T-helper 1 cell (primary cell): ENCODE data around the gene UGT1A4.
"Not testable (repeated sequence)": the region's sequence is repeated elsewhere in the genome, so short reads cannot be mapped to it uniquely, and the experiment has no call there.

Experiments used
- DNase-seq, 5 donors: peaks; one replicate each; pipeline ENCODE4 v3.0.0-alpha.2; 2012 to 2020

The UGT1A4 gene

DNA sequence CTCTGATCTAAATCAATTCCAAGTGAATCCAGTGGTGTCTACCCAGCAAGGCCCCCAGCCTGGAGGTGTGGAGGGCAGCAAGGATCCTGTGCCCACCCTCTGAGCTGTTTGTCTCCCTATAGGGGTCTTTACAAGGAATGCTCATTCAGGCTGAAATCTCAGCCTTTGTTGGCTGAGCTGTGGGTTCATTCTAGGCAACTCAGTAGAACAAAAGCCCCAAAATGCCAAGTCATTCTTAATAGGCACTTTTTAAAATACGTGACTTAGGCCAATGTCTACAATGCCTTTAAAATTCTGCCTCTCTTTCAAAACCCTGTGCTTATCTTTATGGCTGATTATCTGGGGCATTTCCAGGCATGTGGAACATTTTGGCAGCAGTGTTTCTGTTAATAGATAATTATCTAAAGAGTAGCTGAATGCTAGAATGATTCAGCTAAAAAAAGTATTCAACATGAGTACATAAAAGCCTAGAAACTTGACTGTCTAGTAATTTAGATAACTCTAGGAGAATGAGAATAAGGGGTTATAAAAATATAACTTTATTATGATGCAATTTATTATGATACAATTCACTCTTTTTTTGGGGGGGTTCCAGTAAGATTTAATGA, 18.4 kb upstream of the UGT1A4 start:
- no peak for DNase-seq

DNA sequence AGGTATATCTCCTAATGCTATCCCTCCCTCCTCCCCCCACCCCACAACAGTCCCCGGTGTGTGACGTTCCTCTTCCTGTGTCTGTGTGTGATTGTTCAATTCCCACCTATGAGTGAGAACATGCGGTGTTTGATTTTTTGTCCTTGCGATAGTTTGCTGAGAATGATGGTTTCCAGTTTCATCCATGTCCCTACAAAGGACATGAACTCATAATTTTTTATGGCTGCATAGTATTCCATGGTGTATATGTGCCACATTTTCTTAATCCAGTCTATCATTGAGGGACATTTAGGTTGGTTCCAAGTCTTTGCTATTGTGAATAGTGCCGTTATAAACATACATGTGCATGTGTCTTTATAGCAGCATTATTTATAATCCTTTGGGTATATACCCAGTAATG, 17.7 kb upstream of the UGT1A4 start:
- DNase-seq = not testable (repeated sequence)

DNA sequence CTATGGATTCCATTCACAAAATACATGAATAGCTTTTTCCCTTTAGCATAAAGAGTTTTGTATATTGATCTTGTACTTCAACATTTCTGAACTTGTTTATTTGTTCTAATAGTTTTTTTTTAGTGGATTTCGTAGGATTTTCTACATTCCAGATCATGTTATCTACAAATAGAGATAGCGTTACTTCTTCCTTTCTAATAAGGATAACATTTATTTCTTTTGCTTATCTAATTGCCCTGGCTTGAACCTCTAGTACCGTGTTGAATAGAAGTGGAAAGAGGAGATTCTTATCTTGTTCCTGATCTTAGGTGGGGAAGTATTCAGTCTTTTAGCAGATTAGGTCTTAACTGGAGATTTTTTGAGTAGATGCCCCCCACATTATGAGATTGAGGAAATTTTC, 16.3 kb upstream of the UGT1A4 start:
- no peak for DNase-seq

DNA sequence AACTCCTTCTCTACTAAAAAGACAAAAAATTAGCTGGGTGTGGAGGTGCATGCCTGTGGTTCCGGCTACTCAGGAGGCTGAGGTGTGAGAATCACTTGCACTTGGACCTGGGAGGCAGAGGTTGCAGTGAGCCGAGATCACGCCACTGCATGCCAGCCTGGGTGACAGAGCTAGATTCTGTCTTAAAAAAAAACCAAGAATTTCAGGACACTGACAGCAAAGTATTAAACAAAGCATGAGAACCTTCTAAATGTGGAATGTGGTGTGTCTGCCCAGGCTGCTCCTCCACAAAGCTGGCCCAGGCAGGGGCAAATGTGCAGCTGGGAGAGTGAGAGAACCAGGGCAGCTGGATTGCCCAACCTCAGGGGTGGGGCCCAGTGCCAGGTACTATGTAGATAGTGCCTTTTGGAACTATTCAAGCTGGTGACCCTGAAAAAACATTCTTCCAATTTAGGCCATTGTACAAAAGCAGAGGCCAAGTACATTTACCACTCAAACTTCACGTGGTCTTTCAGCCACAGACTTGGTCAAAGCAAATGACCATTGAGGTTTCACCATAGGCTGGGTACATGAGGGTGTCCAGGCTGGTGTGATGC, 12.5 kb upstream of the UGT1A4 start:
- no peak for DNase-seq

DNA sequence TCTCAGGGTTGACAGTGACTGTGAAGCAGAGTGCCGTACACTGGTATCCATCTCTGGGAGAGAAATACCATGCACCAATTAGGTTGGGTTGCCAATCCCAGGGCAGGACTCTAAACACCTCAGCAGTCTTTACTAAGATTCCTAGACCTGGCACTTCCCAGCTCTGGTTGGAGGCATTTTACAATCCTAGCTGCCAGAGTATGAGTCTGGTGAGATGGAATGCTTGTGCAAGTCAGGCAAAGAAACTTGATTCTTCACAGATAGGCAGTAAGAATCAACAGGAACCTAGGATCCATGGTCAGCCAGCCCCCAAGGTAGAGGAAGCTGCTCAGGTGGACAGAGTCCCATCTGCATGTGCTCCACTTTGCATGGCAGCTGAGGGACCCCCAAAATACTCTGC, 11.8 kb upstream of the UGT1A4 start:
- no peak for DNase-seq

DNA sequence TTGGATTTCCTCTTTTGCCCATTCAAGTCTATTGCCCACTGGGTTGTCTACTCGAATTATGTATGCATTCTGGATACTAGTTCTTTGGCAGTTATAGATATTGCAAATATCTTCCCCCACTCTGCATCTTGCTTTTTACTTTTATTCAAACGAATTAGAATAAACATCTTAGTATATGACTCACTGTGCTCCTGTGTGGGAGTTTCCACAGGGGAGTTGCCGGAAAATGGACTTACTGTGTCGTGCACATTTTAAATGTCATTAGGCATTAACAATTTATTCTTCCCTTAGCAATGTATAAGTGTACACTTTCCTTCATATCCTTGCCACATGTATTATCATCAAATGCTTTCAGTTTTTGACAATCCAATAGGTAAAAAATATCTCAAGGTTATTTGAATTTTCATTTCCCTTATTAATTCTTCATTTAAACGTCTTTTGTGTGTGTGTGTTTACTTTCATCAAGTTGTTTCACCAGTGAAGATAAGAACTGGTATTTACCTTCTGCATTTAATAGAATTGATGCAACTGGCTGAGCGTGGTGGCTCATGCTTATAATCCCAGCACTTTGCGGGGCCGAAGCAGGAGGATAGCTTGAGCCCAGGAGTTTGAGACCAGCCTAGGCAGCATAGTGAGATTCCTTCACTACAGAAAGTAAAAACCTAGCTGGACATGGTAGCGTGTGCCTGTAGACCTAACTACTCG, 10.4 kb upstream of the UGT1A4 start:
- DNase-seq = no peak

DNA sequence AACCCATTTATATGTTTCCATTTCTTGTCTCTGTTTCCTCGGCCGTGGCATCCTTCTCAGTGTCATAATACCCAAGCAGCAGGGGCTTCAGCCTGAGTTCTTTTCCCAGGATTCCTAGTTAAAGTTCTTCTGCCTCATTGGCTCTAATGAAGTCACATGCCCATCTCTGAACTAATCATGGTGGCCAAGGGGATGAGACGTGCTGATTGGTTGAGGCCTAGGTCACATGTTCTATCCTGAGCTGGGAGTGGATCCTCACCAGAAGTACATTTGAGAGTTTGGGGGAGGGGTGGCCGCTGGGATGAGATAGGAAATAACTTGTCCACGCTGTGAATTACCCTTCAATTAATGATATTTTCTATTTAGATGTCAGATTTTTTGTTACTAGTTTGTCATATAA, 9.6 kb upstream of the UGT1A4 start:
- no peak for DNase-seq

DNA sequence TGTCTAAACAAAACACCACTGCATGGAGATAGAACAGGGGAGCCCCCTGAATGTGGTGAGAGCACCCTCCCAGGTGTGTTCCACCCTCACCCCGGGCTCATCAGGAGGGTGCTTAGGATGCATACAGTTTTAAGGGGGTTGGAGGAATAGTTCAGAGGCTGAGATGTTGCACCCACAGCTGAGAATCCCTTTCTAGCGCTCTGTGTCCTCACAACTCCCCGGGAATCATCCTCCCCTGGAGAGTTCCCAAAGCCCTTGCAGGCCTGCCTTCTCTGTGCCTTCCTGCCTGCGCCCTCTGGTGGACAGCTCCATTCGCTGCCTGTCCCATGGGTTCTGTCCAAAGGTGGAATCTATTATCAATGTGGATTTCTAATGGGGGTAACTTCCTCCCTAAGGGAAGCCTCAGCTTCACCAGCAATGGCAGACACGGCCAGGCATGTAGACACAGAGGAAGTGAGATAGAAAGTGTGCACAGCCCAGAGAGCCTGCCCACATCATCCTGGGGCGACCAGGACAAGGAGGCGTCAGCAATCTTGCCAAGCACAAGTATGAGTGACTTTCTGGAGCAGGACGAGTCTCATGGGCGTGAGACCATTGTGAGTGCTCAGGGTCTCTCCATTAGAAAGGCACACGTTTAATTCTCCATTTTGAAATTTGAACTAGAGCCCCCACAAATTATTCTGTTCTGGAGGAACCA, 7.1 kb upstream of the UGT1A4 start:
- peak in 4 of 5 donors; percentile 25 to 59 (median 30) for DNase-seq

DNA sequence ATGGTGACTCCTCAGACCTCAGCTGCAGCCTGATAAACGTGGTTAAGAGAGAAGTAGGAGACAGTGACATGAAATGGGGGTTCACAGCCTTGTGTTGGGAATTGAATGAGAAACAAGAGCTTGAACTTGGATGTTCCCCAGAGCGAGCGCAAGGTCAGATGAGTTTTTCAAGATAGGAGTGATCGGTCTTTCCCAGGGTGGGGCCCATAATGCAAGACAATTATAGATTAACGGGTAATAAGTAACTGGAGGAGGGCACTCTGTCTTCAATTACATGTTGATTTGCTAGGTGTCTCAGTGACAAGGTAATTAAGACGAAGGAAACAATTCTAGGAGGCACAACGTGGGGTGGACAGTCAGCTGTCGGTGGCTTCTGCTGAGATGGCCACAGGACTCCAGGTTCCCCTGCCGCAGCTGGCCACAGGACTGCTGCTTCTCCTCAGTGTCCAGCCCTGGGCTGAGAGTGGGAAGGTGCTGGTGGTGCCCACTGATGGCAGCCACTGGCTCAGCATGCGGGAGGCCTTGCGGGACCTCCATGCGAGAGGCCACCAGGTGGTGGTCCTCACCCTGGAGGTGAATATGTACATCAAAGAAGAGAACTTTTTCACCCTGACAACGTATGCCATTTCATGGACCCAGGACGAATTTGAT, 5.8 kb upstream of the UGT1A4 start, which contains the start of gene UGT1A5:
TSS of gene UGT1A5 (plus strand) at position 297 of the 651 bp plus-strand sequence. CDS start at position 382, 85 bp downstream.
- no peak for DNase-seq

DNA sequence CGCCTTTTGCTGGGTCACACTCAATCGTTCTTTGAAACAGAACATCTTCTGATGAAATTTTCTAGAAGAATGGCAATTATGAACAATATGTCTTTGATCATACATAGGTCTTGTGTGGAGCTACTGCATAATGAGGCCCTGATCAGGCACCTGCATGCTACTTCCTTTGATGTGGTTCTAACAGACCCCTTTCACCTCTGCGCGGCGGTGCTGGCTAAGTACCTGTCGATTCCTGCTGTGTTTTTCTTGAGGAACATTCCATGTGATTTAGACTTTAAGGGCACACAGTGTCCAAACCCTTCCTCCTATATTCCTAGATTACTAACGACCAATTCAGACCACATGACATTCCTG, 5.3 kb upstream of the UGT1A4 start:
- no peak for DNase-seq

DNA sequence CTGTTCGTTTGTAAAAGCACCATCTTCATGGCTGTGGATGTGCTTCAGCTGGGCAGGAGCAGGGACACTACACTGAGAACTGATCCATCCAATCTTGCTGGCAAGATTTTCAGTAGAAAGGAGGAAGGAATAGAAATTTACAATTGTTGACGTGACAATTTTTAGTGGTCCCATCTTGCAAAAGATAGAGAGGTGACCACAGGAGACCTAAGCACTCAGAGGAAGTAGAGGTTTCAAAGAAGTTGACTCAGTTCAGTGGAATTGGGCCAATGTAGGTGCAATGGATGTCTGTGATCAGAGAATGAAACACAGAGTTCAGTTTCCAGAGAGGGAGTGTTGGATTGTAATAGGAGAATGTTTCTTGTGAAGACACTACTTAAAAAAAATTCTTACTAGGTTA, 4.4 kb upstream of the UGT1A4 start:
- DNase-seq = no peak

DNA sequence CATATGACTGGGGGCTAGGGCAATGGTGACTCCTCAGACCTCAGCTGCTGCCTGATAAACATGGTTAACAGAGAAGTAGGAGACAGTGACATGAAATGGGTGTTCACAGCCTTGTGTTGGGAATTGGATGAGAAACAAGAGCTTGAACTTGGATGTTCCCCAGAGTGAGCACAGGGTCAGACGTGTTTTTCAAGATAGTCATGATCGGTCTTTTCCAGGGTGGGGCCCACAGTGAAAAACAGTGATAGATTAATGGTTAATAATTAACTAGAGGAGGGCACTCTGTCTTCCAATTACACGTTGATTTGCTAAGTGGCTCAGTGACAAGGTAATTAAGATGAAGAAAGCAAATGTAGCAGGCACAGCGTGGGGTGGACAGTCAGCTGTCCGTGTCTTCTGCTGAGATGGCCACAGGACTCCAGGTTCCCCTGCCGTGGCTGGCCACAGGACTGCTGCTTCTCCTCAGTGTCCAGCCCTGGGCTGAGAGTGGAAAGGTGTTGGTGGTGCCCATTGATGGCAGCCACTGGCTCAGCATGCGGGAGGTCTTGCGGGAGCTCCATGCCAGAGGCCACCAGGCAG, 10.3 kb downstream of the UGT1A4 start, which contains the start of gene UGT1A3:
TSS of gene UGT1A3 (plus strand) at position 320 of the 579 bp plus-strand sequence. CDS start at position 405, 85 bp downstream.
- no peak for DNase-seq

DNA sequence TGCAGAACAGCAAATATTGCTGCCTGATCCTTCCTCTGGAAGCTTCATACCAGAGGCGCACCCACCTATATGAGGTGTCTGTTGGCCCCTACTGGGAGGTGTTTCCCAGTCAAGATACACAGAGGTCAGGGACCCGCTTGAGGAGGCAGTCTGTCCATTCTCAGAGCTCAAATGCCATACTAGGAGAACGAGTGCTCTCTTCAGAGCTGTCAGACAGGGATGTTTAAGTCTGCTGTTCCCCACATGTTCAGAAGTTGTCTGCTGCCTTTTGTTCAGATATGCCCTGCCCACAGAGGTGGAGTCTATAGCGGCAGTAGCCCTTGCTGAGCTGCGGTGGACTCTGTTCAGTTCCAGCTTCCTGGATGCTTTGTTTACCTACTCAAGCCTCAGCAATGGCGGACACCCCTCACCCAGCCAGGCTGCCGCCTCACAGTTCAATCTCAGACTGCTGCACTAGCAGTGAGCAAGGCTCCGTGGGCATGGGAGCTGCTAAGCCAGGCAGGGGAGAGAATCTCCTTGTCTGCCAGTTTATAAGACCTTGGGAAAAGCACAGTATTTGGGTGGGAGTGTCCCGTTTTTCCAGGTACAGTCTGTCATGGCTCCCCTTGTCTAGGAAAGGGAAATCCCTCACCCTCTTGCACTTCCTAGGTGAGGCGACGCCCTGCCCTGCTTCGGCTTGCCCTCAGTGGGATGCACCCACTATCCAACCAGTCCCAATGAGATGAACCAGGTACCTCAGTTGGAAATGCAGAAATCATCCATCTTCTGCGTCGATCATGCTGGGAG, 18.5 kb downstream of the UGT1A4 start:
- DNase-seq = not testable (repeated sequence)

DNA sequence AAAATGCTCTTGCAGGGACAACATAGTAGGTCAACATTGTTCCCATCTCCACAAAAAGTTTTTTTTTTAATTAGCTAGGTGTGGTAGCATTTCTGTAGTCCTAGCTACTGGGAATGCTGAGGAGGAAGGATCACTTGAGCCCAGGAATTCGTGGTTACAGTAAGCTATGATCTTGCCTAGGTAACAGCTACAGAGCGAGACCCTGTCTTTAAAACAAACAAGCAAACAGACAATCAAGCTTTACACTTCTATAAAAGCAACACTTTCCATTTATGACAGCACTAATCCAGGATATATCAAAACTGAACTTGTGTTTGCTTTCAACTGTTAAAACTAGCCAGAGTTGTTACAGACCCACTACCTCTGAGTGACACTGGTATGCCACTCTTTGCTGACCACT, 22.3 kb downstream of the UGT1A4 start:
- DNase-seq = no peak

DNA sequence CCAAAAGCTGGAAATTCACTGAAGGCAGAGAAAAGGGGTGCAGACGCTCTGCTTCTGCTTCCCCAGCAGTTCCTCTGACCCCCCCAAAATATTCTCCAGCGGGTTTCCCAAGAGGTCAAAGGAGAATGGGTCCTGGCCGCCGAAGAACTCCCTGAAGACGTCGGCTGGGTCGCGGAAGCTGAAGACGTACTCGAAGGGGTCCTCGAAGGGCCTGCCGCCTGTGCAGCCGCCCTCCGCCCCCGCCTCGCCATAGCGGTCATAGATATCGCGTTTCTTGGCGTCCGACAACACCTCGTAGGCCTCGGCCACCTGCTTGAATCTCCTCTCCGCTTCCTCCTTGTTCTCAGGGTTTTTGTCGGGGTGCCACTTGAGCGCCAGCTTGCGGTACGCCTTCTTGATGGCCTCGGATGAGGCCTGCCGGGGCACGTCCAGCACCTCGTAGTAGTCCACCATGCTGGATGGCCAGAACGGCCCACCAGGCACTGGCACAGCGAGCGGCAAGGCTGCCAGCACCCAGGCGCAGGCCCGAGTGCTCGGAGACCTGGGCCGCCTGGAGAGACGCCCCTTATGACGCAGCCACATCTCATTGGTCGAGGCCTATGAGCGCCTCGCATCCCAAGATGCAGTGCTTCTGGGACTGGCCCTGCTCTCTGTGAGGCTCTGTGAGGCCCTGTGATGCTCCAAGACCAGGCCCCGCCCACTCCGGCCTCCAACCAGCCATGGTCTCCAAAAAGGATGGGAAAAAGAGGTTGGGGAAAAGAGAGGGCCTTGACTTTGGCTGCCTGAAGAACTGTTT, 25.1 kb downstream of the UGT1A4 start:
- no peak for DNase-seq

DNA sequence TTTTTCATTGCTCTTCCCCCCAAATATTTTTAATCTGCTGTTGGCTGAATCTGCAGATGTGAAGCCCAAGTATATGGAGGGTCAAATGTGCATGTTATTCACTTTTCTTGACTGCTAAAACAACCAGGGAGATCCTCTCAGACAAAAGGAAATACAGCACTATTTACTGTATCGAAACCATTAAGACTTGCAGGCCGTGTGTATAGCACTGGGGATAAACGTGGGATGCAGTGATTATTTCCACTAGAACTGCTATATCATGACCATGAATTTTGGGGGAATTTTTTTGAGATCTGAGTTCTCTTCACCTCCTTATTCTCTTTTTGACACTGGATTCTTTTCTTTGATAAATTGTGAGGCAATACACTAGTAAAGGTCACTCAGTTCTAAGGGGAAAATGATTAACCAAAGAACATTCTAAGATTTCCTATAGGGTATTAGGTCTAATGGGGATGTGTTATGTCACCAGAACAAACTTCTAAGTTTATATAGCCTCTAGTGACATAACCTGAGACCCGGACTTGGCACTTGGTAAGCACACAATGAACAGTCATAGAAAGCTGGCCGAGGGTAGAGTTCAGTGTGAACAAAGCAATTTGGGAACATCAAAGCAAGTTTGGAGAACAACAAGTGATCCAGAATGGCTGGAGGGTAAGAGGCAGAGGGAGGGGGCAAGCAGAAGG, 26.7 kb downstream of the UGT1A4 start:
- DNase-seq = no peak

DNA sequence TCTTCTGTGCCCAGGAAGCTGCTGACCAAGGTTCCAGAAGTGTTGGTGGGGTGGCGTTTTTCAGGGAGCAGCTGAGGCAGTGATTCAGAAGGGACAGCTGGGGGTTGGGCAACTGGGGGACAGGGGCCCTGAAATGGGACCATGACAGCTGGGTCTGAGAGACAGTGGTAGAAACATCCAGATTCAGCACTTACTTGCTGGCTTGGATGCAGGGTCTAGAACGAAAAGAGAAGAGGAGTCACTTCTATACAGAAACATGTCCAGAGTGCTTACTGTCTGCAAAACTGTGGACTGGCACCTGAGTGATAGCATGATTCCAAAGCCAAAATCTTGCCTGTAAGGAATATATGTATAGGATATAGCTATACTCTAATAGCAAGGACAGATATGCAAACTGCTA, 27.3 kb downstream of the UGT1A4 start:
- DNase-seq = not testable (repeated sequence)

DNA sequence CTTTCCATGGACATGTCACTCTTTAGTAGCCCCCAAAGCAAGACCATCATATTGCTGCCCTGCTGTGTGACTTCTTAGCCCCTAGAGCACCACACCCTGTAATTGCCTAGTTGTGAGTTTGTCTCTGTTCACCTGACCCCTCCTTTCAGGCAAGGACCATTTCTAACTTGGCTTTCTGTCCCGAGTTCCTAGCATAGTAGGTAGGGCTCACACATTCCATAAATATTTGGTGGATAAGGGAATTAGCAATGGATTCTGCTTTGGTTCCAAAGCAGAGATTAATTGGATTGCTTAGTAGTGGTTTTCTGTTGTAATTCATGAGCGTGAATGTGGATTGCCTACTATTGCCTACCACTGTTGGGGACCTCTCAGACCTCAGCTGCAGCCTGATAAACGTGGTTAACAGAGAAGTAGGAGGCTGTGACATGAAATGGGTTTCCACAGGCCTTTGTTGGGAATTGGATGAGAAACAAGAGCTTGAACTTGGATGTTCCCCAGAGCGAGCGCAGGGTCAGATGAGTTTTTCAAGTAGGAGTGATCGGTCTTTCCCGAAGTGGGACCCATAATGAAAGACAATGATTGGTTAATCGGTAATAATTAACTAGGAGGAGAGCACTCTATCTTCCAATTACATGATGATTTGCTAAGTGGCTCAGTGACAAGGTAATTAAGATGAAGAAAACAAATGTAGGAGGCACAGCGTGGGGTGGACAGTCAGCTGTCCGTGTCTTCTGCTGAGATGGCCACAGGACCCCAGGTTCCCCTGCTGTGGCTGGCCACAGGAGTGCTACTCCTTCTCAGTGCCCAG, 28.1 kb downstream of the UGT1A4 start:
- DNase-seq = no peak

DNA sequence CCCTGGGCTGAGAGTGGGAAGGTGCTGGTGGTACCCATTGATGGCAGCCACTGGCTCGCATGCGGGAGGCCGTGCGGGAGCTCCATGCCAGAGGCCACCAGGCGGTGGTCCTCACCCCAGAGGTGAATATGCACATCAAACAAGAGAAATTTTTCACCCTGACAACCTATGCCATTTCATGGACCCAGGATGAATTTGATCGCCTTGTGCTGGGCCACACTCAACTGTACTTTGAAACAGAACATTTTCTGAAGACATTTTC, 28.7 kb downstream of the UGT1A4 start:
- DNase-seq = no peak

DNA sequence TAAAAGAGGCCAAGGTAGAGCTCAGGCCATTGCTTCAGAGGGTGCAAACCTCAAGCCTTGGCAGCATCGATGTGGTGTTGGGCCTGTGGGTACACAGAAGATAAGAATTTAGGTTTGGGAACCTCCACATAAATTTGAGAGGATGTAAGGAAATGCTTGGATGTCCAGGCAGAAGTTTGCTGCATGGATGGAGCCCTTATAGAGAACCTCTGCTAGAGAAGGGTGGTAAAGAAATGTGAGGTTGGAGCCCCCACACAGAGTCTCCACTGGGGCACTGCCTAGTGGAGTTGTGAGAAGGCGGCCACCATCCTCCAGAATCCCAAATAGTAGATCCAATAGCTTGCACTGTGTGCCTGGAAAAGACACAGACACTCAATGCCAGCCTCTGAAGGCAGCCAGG, 32.2 kb downstream of the UGT1A4 start:
- DNase-seq = not testable (repeated sequence)
